GM12875 (cell line): ENCODE results near the gene ECM1.

Experiments
- H3K4me3 ChIP-seq: one replicate; pipeline ENCODE4 v1.5.1; 2011; ENCODE audit warnings: low read depth, low read length, control low read depth
- CTCF ChIP-seq: IDR thresholded peaks from 2 replicates; pipeline ENCODE4 v1.5.1; 2011; ENCODE audit warnings: low read depth, mild to moderate bottlenecking, control low read depth, inconsistent platforms, low read length, moderate library complexity, borderline replicate concordance; ENCODE audit not compliant: insufficient read depth

ECM1 gene

DNA sequence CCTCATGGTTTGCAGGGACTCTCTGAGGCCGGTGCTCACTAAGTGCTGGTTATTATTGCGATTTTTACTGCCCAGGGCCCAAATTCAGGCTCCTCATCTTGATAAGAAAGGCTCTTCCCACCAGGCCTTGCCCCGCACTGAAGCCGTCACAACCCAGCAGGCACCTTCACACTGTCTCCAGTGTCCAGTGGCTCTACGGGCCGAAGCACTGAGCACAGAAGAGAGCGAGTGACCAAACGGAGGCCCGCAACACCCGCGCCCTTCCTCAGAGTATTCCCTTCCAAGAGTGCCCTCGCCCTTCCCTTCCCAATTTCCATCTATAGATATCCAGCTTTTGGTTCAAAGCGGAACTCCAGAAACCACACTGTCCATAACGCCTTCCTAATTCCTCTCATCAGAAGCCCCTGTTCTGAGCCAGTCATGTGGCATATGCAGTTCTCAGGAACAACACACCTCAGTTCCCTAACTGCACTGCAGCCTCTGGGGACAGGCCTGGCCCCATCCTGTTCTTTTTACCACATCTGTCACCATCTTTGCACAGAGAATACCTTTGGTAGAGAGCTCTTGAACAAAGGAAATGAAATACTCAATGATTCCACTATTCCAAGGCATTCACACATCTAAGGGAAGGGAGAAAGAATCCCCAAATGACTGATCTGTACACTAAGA, 22.7 kb downstream of the ECM1 start:
- TF ChIP-seq CTCF: no peak
- H3K4me3 ChIP-seq: no peak overlapping the region

DNA sequence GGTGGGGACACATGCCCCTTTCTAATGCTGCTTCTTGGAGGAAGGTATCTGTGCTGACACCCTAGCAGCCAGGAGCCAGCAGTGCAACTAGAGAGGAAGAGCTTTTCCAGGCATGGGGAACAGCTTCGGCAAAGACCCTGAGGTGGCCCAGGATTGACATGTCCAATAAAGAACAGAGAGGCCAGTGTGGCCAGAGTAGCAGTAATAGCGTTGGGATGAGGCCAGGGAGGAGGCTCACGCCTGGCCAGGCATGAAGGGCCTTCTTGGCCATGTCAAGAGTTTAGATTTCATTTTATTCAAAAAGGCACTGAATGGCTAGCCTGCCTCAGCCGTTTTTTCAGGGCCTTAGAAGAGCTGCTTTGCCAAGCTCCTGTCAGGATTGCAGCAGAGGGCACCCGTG, 25.0 kb downstream of the ECM1 start:
- TF ChIP-seq CTCF: no peak

DNA sequence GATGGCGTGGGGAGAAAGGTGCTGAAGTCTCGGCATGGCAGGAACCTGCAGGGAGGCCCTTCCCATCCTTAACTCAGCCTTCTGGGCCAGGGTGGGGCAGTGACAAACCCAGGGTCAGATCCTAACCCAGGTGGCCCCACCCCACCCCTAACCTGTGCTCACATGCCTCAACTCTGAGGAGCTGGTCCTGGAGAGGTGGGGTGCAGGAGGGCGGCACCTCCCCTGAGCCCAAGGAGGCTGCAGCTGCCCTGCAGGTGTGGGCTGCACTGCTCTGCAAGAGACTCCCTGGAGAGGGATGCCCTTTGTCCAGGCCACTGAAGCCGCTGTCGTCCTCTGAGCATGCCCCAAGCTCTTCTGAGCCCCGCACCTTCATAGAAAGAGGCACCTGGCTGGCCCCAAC, 26.1 kb downstream of the ECM1 start:
- no peak overlapping the region for H3K4me3 ChIP-seq
- TF ChIP-seq CTCF: no peak

More for the DNA sequence above, 25.0 kb downstream of the ECM1 start:
- H3K4me3 ChIP-seq: no peak overlapping the region

GRCh38 chr1:150535511-150536287, 27.8 kb downstream of the ECM1 start:
- no peak for TF ChIP-seq CTCF
- no peak overlapping the region for H3K4me3 ChIP-seq

DNA sequence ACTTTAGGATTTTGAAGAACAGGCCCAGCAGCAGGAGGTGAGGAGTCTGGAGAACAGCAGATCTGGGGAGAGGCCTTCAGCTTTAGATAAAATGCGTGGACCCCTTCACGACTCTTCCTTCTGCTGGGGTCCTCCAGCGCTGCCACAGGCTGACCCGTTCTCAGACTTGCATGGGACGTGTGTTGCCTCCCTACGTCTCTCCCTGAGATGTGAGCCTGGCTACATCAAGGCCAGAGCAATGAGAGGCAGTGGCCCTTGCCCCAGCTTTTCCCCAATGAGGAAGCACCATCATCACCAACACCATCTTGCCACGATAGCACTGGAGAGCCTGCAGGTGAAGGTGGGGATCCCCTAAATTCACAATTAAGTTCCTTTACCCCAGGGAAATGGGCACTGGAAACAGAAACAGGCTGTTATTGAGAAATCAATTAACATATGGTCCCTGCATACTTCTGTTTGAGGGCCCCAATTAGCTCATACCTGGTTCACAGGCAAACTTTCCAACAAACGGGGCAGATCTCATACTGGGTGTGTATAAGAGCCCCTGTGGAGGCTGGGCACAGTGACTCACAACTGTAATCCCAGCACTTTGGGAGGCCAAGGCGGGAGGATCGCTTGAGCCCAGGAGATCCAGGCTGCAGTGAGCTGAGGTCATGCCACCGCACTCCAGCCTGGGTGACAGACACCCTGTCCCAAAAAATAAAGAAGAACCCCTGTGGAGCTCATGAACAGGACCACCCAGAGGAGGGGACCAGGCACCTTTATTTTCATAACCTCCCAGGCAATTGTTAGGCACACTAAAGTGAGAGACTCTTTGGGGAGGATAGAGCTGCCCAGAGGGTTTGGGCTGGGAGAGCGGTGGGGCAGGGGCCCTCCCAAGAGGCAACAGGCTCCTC, 29.2 kb downstream of the ECM1 start:
- TF ChIP-seq CTCF: no peak
- no peak overlapping the region for H3K4me3 ChIP-seq

GRCh38 chr1:150537732-150538684, 30.1 kb downstream of the ECM1 start:
- TF ChIP-seq CTCF: no peak
- no peak overlapping the region for H3K4me3 ChIP-seq
